ENCODE measurements around the gene LRRC19.

The LRRC19 gene

DNA sequence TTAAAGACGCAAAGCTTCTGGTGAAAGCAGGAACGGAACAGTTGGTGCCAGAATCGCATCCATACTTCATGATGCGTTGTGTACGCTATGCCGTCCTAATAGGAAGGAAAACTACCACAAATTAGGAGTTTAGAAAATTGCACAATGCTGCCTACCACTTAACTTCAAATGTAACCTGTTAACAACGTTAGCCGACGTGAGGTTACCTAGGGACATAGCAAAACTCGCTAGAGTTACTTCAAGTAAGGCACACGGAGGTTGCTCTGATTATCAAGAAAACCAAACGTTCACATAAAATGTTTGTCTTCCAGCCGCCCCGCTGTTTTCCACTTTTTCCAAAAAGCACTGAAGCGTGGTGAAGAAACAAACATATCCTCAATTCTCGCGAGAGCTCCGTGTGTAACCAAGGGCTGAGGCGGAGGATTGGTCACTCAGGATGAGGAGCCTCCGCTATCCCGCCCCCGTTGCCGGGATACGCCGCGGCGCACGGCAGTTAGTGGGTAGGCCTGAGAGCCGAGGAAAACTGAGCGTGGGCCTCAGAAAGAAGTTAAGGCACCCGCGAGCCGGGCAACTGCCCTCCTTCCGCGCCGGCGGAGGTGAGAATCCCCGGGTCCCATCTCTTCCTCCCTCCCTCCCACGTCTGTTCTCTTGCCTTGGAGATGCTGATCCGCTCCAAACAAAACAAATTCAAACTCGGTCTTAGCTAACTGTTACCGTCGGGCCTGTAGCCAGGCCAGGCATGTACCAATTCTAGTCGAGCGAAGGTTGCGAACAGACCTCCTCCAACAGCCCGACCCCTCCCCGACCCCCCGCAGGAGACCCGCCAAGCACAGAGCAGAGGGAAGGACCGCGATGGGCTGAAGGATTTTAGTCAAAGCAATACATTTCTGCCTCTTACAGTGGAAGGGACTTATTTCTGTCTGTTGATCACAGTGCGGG lies 49.3 kb downstream of the LRRC19 start, which contains the start of gene IFT74:
TSS of gene IFT74 (plus strand) at position 492 of the 939 bp plus-strand sequence. CDS start 5,556 bp downstream, outside the sequence.
- DNase-seq, result peak; percentile 85 to 95 (median 91)

DNA sequence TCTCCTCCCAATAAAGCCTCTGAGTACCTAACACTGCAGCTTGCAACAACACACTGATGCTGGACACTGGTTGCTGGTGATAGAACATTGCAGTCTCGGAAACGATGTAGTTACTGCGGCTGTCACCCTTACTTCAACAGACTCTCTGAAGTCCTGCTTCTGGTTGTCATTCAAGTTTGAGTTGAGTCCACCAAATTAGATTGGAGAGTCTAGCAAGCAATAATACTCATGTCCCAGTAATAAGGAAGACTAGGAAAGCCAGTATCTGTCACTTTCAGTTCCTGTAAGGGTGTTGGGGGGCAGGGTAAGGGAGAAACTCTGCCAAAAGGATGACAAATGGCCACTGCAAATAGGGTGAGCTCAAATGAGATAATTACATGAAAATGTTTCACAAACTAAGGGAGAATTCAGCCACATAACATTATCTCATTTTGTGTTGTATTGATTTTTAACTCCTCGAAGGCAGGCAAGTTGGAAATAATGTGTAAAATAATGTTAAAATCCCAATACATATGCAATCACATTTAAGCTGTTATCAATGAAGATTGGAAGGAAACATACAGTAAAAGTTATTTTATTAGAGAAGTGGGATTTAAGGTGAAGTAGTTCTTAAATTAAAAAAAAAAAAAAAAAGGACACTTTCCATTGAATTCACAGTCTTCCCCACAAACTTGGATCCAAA lies 50.1 kb downstream of the LRRC19 start:
- no peak for DNase-seq

DNA sequence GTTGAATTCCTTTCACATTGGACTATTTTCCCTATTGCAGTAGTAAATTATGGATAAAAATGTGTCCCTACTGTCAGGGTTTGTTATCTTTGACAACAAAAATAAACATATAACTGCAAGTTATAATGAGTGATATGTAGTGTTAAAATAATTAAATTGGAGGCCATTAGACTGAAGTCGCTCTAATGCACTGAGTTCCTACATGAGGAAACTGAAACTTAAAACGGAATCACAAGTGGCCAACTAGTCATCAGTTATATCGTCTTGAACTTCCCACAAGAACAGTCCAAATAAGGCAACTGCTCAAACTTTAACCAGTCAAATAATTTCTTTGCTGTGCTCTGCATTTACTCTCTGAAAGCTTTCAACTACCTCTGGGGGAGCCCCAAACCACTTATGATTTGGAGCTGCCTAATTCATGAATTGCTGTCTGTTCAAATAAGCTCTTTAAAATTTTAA lies 51.4 kb downstream of the LRRC19 start:
- peak in 1 of 5 donors; percentile 60 for DNase-seq

DNA sequence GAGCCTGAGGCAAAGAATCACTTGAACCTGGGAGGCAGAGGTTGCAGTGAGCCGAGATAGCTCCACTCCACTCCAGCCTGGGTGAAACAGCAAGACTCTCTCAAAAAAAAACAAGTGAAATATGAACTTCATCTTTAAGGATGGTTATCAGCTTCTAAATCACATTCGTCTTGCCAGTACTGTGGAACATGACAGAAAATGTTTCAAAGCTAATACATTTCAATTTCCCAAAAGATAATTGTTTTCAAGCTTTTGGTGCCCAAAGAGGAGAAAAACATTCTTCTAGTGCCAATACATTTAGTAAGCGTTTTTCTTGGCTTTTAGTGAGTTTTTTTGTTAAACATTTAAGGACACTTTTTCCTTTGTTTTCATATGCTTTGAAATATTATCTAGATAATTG lies 53.7 kb downstream of the LRRC19 start:
- DNase-seq, result no peak

DNA sequence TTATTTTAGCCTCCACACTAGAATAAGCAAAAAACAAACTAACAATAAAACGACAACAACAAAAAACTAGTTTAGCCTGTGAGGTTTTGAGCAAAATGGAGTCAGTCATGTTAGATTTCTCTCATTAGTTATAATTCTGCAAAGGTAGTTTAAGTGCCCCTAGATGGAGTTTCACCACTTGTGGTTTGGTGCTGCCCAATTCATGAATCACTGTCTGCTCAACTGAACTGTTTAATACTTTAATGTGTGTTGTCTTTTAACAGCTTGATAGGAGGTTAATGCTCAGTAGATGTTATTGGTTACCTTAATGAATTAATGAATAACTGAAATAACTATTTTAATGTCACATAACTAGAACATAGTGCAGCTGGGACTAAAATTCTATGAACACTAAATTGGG lies 55.0 kb downstream of the LRRC19 start:
- no peak for DNase-seq

DNA sequence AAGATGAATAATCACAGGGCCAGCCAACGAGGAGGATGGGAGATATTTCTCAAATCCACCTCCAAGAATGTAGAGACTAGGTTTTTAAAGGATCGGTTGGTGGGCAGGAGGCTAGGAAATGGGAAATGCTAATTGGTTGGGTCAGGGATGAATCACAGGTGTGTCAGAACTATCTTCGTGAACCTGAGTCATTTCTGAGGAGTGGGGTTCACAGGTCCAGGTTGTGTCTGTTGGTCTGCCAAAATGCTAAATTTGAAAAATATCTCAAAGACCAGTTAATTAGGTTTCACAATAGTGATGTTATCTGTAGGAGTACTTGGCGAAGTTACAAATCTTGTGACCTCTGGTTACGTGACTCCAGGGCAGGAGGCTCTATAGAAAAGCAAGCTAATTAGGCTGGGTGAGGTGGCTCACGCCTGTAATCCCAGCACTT lies 55.8 kb downstream of the LRRC19 start:
- no peak for DNase-seq

DNA sequence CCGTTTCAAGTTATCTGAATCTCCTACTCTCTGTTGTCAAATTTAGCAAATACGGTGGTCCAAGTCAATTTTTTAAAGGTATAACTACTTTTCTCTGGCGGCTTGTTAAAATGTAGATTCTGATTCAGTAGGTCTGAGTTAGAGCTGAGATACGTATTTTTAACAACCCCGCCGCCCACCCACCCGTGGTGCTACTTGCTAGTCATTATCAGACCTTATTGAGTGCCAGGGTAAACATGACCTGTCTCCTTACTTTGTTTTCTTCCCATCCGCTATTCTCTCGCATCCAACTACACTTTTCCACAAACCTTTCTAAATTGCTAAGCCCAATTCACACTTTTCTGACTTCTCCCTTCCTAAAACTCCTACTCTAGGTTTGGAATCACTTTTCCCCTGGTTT lies 57.7 kb downstream of the LRRC19 start:
- no peak for DNase-seq

DNA sequence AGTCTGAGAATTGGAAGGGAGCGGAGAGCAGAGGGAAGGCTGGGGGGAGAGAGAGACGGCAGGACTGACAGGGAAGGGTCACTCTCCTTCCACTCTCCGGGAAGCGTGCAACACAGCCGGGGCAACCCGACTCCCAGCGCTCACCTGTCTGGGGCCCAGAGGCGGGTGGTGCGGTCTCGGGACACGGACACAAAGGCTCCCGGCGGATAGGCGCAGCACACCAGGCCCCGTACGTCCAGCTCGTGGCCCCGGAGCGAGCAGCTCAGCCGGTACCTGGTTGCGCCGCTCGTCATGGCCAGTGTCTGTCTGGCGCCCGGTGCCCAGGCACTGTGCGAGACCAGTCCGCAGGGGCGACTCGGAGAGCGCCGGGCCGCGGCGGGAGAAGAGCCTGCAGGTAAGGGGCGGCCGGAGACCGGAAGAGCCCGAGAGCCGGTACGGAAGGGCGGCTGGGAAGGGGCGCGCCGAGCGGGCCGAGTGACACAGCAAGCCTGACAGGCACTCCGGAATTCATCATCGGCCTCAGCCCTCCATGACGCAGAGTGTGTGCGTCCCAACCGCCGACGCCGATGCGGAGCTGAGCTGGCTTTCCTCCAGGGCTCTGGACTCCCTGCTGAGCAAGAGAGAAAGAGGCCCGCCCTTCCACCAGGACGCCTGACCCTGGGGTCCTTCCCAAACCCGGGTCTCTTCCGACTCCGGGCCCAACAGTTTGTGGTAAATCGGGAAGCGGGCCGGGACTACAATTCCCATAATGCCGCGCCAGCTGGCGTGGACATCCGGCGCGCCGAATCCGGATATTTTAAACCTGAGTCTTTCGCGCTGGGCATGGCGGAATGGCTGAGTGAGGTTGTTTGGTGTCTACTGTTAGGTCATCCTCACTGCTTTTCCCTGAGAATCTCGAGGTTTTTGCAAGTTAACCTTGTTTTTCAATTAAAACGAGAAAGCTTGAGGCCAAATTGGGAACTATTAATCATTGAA lies 58.4 kb downstream of the LRRC19 start, which contains the start of gene PLAA:
TSS of gene PLAA (minus strand) at position 490 of the 975 bp plus-strand sequence. CDS start at position 293, 197 bp downstream.
- peak; percentile 64 to 91 (median 80) for DNase-seq

DNA sequence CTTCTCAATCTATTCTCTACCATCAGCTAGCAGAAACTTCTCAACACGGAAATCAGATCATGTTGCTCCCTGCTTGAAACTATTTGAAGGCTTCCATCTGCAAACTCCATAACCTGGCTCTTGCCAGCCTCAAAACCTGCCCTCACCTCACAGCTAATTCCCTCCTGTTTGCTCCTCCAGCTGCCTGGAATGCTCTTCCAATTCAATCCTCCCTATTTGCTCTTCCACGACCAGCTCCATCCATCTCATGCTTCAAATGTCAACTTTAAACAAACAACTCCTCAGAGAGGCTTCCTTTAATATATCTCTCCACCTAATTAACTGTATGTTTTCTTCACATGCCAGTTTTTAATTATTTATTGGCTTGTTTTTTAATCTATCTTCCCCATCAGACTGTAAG lies 59.9 kb downstream of the LRRC19 start:
- DNase-seq, result no peak

Data from T-helper 1 cell (primary cell).